ENCODE measurements around the gene UBALD2.

DNA sequence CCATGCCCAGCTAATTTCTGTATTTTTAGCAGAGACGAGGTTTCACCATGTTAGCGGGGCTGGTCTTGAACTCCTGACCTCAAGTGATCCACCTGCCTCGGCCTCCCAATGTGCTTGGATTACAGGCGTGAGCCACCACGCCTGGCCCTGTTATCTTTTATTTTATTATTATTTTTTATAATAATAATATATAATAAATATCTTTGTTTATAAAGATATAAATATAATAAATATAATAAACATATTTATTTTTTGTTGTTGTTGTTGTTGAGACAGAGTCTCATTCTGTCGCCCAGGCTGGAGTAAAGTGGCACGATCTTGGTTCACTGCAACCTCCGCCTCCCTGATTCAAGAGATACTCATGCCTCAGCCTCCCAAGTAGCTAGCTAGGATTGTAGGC is 17.8 kb upstream of the UBALD2 start:
- TF ChIP-seq, protein P1, sequence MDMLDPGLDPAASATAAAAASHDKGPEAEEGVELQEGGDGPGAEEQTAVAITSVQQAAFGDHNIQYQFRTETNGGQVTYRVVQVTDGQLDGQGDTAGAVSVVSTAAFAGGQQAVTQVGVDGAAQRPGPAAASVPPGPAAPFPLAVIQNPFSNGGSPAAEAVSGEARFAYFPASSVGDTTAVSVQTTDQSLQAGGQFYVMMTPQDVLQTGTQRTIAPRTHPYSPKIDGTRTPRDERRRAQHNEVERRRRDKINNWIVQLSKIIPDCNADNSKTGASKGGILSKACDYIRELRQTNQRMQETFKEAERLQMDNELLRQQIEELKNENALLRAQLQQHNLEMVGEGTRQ (IDR thresholded peaks at IDR 0.05; ENCODE audit: borderline replicate concordance, low read depth, low read length), result no peak
- TF ChIP-seq FOXJ3 (CRISPR knock-in tag; IDR thresholded peaks at IDR 0.05) (no peak), SIN3A (IDR thresholded peaks at IDR 0.05; ENCODE audit: borderline replicate concordance, low read depth, low read length) (no peak)
- TF ChIP-seq, protein P2, sequence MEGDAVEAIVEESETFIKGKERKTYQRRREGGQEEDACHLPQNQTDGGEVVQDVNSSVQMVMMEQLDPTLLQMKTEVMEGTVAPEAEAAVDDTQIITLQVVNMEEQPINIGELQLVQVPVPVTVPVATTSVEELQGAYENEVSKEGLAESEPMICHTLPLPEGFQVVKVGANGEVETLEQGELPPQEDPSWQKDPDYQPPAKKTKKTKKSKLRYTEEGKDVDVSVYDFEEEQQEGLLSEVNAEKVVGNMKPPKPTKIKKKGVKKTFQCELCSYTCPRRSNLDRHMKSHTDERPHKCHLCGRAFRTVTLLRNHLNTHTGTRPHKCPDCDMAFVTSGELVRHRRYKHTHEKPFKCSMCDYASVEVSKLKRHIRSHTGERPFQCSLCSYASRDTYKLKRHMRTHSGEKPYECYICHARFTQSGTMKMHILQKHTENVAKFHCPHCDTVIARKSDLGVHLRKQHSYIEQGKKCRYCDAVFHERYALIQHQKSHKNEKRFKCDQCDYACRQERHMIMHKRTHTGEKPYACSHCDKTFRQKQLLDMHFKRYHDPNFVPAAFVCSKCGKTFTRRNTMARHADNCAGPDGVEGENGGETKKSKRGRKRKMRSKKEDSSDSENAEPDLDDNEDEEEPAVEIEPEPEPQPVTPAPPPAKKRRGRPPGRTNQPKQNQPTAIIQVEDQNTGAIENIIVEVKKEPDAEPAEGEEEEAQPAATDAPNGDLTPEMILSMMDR (IDR thresholded peaks at IDR 0.05), result no peak
